ENCODE data around the gene ACOT13.

GRCh38 chr6:24648276-24648675, 18.6 kb upstream of the ACOT13 start:
- no peak for TF ChIP-seq CTCF (IDR thresholded peaks at IDR 0.05; ENCODE audit: low read length)
- no peak for TF ChIP-seq EZH2 (IDR thresholded peaks at IDR 0.05; ENCODE audit: borderline replicate concordance, low read length)
